HG03521 (cell line): ENCODE results near the gene C11orf87.

Experiments used
- ATAC-seq: cut with Tn5 transposase; IDR thresholded peaks from one replicate; pipeline ENCODE4 v1.9.1; 2021; ENCODE audit warnings: mild to moderate bottlenecking, moderate library complexity; ENCODE audit not compliant: unreplicated experiment

Gene C11orf87

GRCh38 chr11:109421981-109422869, at the start of gene C11orf87:
Gene C11orf87 (plus strand): TSS chr11:109422190. CDS start chr11:109423634, 1,444 bp downstream.
- no peak for ATAC-seq

DNA sequence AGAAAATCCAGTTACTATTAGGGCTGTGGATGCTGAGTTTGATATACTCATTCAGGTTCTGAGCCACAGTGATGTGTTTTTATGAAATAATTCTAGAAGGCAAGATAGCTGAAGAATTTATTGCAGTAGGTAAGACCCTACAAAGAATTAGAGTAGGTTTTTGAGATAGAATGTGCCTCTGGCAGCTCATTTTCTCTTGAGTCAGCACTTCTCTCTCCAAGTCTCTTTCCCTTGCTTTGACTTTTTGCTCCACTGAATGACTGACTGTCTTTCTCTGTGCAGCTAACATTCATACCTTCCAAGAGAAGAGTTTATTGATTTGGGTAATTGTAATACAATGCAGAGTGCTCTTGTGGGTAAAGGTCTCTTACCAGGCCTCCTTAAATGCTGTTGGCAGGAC, 48.0 kb upstream of the C11orf87 start:
- ATAC-seq, result no peak

DNA sequence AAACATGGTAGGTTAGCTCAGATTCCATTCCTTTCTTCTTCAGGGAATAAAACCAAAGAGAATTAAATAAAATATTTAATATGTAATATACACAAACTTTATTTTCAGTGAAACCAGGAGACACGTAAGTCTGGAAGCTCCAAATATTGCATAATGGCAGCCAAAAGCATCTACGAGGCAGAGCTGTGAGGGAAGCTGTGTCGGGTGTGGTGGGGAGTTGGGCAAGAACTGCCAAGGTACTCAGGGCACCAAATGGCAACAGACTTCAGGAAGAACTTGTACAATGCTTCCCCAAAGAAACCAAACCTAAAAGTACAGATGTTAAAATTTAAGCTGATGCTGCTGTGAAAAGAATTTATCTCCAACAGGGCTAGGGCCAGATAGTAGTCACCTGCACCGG, 47.5 kb upstream of the C11orf87 start:
- no peak for ATAC-seq

DNA sequence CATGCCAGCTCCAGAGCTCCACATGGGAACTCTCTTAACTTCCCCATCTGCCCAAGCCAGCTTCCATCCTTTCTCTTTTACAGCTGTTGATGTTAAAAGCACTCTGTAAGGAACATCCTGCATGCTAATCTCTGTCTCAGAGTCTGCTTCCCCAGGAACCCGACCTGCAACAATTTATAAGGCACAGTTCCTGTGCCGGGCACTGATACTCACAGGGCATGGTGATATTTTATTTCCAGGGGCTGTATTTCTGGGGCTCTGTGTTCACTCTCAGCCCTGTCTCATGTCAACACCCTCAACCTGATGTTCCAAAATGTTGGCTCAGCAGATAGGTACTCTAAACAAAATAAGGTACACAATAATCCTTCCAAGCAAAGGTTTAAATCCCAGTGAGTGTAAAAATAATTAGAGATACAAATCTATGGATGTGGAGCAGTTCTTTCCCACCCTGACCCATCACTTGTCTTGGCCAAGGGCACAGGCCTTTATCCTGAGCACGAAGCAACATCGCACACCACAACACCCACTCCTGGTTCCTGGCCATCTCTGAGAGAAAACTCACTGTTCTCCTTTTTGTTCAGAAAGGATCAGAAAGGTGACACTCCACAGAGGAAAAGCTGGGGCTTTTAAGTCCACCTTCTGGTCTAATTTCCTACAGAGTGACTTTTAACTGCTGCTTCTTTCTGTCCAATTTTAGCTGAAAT, 44.8 kb upstream of the C11orf87 start:
- ATAC-seq, result no peak

DNA sequence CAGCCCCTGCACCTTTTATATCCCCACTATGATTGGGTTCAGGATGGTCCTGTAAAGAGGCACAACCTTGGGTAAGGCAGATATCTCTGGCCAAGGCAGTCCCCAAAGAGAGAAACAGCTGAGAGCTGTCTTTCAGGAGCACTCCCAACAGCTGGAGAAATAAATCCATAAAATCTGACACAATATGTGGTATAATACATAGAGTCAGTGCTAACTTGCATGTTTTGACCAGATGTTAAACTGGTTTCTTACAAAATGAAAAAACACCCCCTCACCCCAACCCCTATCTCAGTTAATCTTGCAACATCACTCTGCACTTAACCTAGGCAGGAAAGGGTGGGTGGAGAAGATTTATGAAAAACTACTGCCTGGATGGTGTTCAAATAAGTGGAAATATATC, 44.0 kb upstream of the C11orf87 start:
- no peak for ATAC-seq

DNA sequence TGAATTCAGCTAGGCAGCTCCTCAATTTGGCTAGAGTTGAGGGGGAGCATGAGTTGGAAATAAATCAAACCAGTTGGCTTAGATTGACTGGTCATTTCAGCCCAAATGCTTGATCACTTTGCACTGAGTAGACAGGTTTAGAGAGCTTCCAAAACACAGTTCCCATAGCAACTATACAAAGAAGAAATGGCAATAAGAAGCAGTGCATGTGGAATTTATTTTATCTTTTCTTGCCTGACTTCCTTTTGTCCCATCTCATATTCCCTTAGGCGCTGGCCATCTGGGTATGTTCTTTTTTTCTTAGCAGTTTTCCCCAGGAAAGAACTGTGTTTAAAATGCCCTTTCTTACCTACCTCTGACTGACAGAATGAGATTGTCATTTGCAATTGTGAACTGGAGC, 38.7 kb upstream of the C11orf87 start:
- no peak for ATAC-seq

DNA sequence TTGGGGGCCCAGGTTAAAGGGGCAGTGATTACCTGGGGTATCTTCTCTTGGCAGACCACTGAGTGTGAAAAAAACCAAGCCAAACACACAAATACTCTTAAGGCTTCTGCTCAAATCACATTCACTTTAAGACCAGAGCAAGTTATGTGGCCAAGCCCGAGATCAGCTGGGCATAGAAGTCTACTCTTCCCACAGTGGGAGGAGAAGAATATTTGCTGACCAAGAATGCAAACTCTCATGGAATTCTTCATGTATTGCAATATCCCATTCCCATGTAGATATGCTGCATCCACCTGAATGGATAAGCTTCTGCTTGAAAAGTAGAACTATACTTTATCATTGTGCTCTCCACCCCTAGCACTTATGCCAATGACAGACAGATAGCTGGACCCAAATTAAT, 37.1 kb upstream of the C11orf87 start:
- no peak for ATAC-seq

DNA sequence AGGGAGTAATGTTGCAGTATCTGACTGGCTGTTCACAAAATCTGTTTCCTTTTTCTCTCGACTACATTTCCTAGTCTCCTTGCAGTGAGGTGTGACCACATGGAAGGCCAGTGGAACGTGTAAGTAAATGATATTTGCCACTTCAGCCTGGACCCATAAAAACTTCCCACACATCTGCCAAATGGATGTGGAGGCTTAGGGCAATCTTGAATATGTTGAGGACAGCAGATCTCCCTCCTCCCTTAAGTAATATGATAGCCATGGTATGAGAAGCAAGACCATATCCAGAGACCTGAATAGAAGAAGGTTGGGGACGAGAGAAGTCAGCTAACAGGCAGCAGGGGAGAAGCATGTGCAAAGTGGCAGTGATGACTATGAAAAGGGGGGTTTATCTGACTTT, 33.0 kb upstream of the C11orf87 start:
- no peak for ATAC-seq

- no peak for ATAC-seq
These were observed 31.2 kb upstream of the C11orf87 start for GRCh38 chr11:109390752-109391151.

GRCh38 chr11:109401545-109401944, 20.4 kb upstream of the C11orf87 start:
- no peak for ATAC-seq

GRCh38 chr11:109405671-109406070, 16.3 kb upstream of the C11orf87 start:
- no peak for ATAC-seq

- ATAC-seq, result no peak
These were observed 5.4 kb upstream of the C11orf87 start for GRCh38 chr11:109416601-109417000.

- no peak for ATAC-seq
These were observed 978 bp downstream of the C11orf87 start for GRCh38 chr11:109422870-109423465.

DNA sequence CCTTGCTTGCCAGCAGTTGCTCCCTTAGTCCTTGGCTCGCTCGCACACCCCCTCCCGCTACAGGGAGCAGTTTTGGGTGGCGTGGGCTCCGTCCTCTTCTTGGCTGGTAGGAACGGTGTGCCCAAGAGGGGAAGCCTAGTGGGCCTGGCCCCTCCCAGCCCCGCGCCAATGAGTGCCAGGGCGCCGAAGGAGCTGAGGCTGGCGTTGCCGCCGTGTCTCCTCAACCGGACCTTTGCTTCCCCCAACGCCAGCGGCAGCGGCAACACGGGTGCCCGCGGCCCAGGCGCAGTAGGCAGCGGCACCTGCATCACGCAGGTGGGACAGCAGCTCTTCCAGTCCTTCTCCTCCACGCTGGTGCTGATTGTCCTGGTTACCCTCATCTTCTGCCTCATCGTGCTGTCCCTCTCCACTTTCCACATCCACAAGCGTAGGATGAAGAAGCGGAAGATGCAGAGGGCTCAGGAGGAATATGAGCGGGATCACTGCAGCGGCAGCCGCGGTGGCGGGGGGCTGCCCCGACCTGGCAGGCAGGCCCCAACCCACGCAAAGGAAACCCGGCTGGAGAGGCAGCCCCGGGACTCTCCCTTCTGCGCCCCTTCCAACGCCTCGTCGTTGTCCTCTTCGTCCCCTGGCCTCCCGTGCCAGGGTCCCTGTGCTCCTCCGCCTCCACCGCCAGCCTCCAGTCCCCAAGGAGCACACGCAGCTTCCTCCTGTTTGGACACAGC, 1.6 kb downstream of the C11orf87 start:
- ATAC-seq, result no peak

DNA sequence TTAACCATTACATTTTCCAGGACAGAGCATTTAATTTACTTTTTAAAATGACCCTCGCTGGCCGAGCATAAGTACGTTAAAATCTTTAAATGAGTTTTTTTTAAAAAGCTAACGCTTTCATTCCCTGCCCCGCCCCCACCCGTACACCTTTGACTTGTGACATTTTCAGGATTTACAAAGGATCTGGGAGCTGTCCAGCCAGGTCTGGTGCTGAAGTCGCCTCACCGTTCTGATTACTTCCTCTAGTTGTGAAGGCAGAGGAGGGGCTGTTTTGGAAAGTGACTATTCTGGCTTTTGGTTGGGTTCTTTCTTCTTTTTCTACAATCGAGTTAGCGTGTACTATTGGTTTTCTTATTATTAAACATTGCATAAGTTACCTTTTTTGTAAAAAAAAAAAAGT, 2.9 kb downstream of the C11orf87 start:
- no peak for ATAC-seq

DNA sequence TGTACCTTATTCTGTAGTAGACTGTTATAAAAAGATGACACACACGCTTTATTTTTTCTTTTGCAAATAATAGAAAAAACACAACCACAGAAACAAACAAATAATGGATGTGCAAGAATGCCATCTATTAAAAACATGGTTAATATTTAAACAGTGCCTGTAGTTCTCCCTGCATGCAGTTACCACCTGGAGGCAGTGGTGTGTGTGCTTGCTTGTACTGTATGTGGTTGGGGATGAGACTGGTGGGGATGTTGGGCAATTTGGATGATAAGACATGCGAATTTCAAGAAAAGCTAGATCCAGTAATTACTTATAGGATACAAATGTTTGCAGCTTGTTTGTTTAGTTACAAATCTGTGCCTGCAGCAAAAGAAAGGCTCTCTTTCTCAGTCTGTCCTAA, 3.6 kb downstream of the C11orf87 start:
- no peak for ATAC-seq

DNA sequence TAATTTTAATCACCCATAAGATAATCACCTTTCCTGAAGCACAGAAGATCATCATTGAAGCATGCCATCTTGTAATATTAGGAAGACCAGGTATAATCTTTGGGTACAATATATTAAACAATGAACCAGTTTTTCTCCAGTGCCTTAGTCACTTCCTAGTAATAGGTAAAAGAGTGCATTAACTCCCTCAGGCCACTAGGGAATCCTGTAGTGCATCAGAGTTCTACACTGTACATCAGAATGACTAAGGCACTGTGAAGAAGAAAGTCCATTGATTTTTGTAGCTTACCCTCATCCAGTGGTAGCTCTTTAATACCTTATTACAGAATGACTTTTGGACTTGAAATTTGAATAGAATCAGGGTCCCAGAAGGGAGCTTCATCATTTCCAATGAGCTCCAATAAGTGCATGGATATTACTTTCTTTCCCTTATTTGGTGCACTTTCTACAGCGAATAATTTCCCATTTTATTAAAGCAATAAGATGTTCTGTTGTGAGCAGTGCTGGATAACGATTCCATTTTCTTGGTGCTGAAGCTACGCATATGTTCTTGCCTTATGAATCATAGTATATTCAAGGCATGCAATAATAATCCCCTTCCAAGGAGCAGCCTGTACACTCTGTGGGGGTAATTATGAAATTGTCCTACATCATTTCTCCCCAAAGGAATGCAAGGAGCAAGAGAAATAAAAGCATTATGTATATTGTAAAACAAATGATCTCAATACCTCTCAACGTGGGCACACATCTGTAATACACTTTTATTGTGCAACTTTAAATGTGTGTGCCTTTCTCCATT, 4.7 kb downstream of the C11orf87 start:
- ATAC-seq, result peak; percentile 49

DNA sequence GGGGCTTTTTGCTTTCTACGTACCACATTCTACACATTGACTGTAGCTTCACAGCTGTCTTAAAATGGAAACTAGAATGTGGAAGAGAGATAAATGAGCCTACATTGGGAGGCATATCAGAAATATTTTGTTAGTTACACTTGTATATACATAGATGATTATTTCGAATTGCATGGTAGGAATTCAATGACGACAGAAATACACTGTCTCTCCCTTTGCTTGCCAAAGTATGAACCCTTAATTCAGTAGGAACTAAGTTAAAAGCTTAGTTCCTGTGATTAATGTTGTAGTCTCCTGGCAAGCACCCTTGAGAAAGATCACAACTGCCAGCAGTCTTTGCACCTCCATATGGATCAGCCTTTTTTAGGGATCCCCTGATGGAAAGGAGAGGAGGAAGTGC, 10.1 kb downstream of the C11orf87 start:
- ATAC-seq, result no peak

- no peak for ATAC-seq
These were observed 11.8 kb downstream of the C11orf87 start for GRCh38 chr11:109433753-109434256.

DNA sequence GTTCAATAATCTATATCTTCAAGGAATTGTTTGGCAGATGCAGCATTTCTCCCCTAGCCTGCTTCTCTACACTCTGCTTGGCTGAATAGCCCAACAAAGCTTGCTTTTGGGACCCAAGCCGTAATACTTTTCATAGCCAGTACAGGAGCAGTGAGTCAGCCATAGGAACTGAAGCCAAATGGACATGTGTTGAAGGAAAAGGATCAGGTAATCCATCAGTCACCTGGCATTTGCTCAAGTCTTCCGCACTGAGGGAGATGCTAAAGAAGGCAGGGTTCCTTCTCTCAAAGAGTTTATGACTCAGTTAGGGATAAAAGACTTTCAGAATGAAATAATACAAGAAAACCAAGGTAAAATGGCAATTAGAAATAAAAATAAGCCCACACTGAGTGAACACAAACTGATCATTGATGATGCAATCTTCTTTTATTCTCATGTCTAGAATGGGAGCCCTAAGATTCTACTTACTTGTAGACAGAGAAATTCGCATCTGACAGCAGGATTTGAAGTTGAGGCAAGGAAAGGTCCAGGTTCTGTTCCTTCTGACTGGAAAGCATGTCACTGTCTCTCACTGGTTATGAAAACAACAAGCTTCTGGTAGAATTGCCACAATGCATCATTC, 13.2 kb downstream of the C11orf87 start:
- ATAC-seq, result no peak
